HepG2 (cell line): ENCODE data around the gene EBP. TPM values are rescaled to one million over a fixed set of nuclear protein-coding genes. Genes with fewer than 3 reads are reported as not detected.
A peak's percentile ranks its signal among the peaks of the same experiment; 100 is the strongest.

Experiments
- ATF2 ChIP-seq: sonication (generic); formaldehyde crosslinking; IDR thresholded peaks from 2 replicates; pipeline ENCODE4 v1.4.0; 2020; ENCODE audit warnings: missing genetic modification reagents
- CEBPG ChIP-seq: IDR thresholded peaks from 2 replicates; pipeline ENCODE4 v1.6.1; 2016
- DZIP1 ChIP-seq: sonication (generic); formaldehyde crosslinking; IDR thresholded peaks from 2 replicates; pipeline ENCODE4 v1.5.0; 2020; ENCODE audit warnings: mild to moderate bottlenecking, missing genetic modification reagents
- ELF4 ChIP-seq: sonication (generic); formaldehyde crosslinking; IDR thresholded peaks from 2 replicates; pipeline ENCODE4 v1.5.0; 2020; ENCODE audit warnings: missing genetic modification reagents, mild to moderate bottlenecking, moderate library complexity, borderline replicate concordance
- HOXA7 ChIP-seq: sonication (generic); formaldehyde crosslinking; IDR thresholded peaks from 2 replicates; pipeline ENCODE4 v1.8.1; 2022; ENCODE audit warnings: mild to moderate bottlenecking, missing genetic modification reagents, moderate library complexity
- MXD4 ChIP-seq: IDR thresholded peaks from 2 replicates; pipeline ENCODE4 v1.6.1; 2016; ENCODE audit warnings: mild to moderate bottlenecking, missing biosample characterization, missing genetic modification reagents
- RAD21 ChIP-seq: fragments of 450-650 bp; formaldehyde crosslinking; IDR thresholded peaks from 2 replicates; pipeline ENCODE4 v1.5.0; 2020; ENCODE audit warnings: mild to moderate bottlenecking
- ZFY ChIP-seq: sonication (generic); formaldehyde crosslinking; IDR thresholded peaks from 2 replicates; pipeline ENCODE4 v1.4.0; 2020; ENCODE audit warnings: missing genetic modification reagents
- ZNF501 ChIP-seq: sonication (generic); formaldehyde crosslinking; IDR thresholded peaks from 2 replicates; pipeline ENCODE4 v1.5.1; 2020; ENCODE audit warnings: mild to moderate bottlenecking, moderate library complexity, missing genetic modification reagents
- ZNF607 ChIP-seq: sonication (generic); formaldehyde crosslinking; IDR thresholded peaks from 2 replicates; pipeline ENCODE4 v1.5.1; 2020; ENCODE audit warnings: missing genetic modification reagents, mild to moderate bottlenecking, borderline replicate concordance
- polyA plus RNA-seq, 8 experiments: library from polyadenylated mRNA; depleted of rRNA in 3 of 8; stranded (reverse) in 7 of 8; unstranded in 1 of 8; fragments of >200 nt; fragmentation: Illumina TruSeq in 4 of 8; extraction: Trizol in 4 of 8; gene quantifications; 2 replicates each; pipeline versions ENCODE4 v1.2.1 to v1.2.3, GENCODE V29; 2011 to 2016; ENCODE audit warnings: low read depth in 4 of 8, missing spikeins in 1 of 8, mixed read lengths in 1 of 8; ENCODE audit not compliant: insufficient read depth in 1 of 8
- total RNA-seq, 5 experiments: library from RNA; depleted of rRNA; stranded (reverse); fragments of >200 nt; fragmentation: Illumina TruSeq; extraction: Trizol; gene quantifications; 2 replicates each; pipeline ENCODE4 v1.2.3, GENCODE V29; 2016; ENCODE audit warnings: low read depth in 1 of 5
- TF ChIP-seq, protein P1 (sequence below): sonication (generic); formaldehyde crosslinking; IDR thresholded peaks from 2 replicates; pipeline ENCODE4 v1.4.0; 2020; ENCODE audit warnings: mild to moderate bottlenecking, missing genetic modification reagents
- TF ChIP-seq, protein P2 (sequence below): fragments of 450-650 bp; IDR thresholded peaks from 2 replicates; pipeline ENCODE4 v1.6.1; 2016
- TF ChIP-seq, protein P3 (sequence below): sonication (generic); formaldehyde crosslinking; IDR thresholded peaks from 2 replicates; pipeline ENCODE4 v1.9.0; 2021; ENCODE audit warnings: missing genetic modification reagents, borderline replicate concordance
- TF ChIP-seq, protein P4 (sequence below): sonication (generic); formaldehyde crosslinking; IDR thresholded peaks from 2 replicates; pipeline ENCODE4 v1.5.0; 2020; ENCODE audit warnings: mild to moderate bottlenecking, missing genetic modification reagents, borderline replicate concordance

The EBP gene
- total and polyA plus RNA-seq, 2 of the 13 experiments (the other 11 are each of a cell fraction or from before 2014, with no cell fraction given), result 106 to 260 TPM

- TF ChIP-seq, protein P1, sequence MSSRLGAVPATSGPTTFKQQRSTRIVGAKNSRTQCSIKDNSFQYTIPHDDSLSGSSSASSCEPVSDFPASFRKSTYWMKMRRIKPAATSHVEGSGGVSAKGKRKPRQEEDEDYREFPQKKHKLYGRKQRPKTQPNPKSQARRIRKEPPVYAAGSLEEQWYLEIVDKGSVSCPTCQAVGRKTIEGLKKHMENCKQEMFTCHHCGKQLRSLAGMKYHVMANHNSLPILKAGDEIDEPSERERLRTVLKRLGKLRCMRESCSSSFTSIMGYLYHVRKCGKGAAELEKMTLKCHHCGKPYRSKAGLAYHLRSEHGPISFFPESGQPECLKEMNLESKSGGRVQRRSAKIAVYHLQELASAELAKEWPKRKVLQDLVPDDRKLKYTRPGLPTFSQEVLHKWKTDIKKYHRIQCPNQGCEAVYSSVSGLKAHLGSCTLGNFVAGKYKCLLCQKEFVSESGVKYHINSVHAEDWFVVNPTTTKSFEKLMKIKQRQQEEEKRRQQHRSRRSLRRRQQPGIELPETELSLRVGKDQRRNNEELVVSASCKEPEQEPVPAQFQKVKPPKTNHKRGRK (CRISPR knock-in tag), result no peak
- TF ChIP-seq, protein P2, sequence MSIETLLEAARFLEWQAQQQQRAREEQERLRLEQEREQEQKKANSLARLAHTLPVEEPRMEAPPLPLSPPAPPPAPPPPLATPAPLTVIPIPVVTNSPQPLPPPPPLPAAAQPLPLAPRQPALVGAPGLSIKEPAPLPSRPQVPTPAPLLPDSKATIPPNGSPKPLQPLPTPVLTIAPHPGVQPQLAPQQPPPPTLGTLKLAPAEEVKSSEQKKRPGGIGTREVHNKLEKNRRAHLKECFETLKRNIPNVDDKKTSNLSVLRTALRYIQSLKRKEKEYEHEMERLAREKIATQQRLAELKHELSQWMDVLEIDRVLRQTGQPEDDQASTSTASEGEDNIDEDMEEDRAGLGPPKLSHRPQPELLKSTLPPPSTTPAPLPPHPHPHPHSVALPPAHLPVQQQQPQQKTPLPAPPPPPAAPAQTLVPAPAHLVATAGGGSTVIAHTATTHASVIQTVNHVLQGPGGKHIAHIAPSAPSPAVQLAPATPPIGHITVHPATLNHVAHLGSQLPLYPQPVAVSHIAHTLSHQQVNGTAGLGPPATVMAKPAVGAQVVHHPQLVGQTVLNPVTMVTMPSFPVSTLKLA, result peak; percentile 64
- TF ChIP-seq CEBPG (peak; percentile 26; the same call in 1 of the 2 replicates), RAD21 (CRISPR knock-in tag) (no peak), ATF2 (CRISPR knock-in tag) (peak; percentile 83), HOXA7 (CRISPR knock-in tag) (no peak), ZNF607 (CRISPR knock-in tag) (peak; percentile 69; the same call in 1 of the 2 replicates), ZFY (CRISPR knock-in tag) (peak; percentile 52; the same call in 1 of the 2 replicates), MXD4 (CRISPR knock-in tag) (no peak), ZNF501 (CRISPR knock-in tag) (peak; percentile 62; the same call in 1 of the 2 replicates), ELF4 (CRISPR knock-in tag) (peak; percentile 71; the same call in 1 of the 2 replicates), DZIP1 (CRISPR knock-in tag) (no peak)
- TF ChIP-seq, protein P3, sequence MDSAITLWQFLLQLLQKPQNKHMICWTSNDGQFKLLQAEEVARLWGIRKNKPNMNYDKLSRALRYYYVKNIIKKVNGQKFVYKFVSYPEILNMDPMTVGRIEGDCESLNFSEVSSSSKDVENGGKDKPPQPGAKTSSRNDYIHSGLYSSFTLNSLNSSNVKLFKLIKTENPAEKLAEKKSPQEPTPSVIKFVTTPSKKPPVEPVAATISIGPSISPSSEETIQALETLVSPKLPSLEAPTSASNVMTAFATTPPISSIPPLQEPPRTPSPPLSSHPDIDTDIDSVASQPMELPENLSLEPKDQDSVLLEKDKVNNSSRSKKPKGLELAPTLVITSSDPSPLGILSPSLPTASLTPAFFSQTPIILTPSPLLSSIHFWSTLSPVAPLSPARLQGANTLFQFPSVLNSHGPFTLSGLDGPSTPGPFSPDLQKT (CRISPR knock-in tag), result no peak
- TF ChIP-seq, protein P4, sequence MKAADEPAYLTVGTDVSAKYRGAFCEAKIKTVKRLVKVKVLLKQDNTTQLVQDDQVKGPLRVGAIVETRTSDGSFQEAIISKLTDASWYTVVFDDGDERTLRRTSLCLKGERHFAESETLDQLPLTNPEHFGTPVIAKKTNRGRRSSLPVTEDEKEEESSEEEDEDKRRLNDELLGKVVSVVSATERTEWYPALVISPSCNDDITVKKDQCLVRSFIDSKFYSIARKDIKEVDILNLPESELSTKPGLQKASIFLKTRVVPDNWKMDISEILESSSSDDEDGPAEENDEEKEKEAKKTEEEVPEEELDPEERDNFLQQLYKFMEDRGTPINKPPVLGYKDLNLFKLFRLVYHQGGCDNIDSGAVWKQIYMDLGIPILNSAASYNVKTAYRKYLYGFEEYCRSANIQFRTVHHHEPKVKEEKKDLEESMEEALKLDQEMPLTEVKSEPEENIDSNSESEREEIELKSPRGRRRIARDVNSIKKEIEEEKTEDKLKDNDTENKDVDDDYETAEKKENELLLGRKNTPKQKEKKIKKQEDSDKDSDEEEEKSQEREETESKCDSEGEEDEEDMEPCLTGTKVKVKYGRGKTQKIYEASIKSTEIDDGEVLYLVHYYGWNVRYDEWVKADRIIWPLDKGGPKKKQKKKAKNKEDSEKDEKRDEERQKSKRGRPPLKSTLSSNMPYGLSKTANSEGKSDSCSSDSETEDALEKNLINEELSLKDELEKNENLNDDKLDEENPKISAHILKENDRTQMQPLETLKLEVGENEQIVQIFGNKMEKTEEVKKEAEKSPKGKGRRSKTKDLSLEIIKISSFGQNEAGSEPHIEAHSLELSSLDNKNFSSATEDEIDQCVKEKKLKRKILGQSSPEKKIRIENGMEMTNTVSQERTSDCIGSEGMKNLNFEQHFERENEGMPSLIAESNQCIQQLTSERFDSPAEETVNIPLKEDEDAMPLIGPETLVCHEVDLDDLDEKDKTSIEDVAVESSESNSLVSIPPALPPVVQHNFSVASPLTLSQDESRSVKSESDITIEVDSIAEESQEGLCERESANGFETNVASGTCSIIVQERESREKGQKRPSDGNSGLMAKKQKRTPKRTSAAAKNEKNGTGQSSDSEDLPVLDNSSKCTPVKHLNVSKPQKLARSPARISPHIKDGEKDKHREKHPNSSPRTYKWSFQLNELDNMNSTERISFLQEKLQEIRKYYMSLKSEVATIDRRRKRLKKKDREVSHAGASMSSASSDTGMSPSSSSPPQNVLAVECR (CRISPR knock-in tag), result peak; percentile 56
These were observed 17.9 kb downstream of the EBP start, which contains the start of gene TBC1D25 (continued) for GRCh38 chrX:48539345-48540027.
